Body of pancreas (tissue), 4 donors: ENCODE results near the gene UNC93A.

Source experiments
- CTCF ChIP-seq, 7 experiments: fragments of 450-650 bp in 4 of 7; fragments of 200-600 bp in 3 of 7; sonication (generic) in 3 of 7; IDR thresholded peaks; one replicate each; pipeline ENCODE4 v1.5.1; 2016 to 2019; ENCODE audit warnings: antibody characterized with exemption in 7 of 7
- POLR2A ChIP-seq, 3 donors: fragments of 450-650 bp; IDR thresholded peaks; one replicate each; pipeline ENCODE4 v1.6.1; 2016; ENCODE audit warnings: antibody characterized with exemption in 3 of 3, mild to moderate bottlenecking in 2 of 3

- TF ChIP-seq CTCF (IDR thresholded peaks at IDR 0.05) (no peak), POLR2A (IDR thresholded peaks at IDR 0.05) (no peak)
Observed at GRCh38 chr6:167294651-167295494, 3.8 kb downstream of the UNC93A start.
